NCI-H146 (cell line): Measurements from ENCODE around the gene PPIP5K1.
A peak's percentile ranks its signal among the peaks of the same experiment; 100 is the strongest.
"Not testable (repeated sequence)": the region's sequence is repeated elsewhere in the genome, so short reads cannot be mapped to it uniquely, and the experiment has no call there.

Experiments used
- DNase-seq: peaks from one replicate; lab custom pipeline; 2025; lab: John Stamatoyannopoulos, UW

The PPIP5K1 gene

GRCh38 chr15:43589778-43590466 is at the start of gene PPIP5K1:
Gene PPIP5K1, minus strand, starts transcription at chr15:43590208. Its CDS starts 5,704 bp downstream, at chr15:43584504.
- not testable (repeated sequence) for DNase-seq

- DNase-seq: not testable (repeated sequence)
Observed at GRCh38 chr15:43638464-43639204, 48.6 kb upstream of the PPIP5K1 start.

- DNase-seq: not testable (repeated sequence)
Observed at GRCh38 chr15:43626937-43627336, 36.9 kb upstream of the PPIP5K1 start.

- no peak for DNase-seq
Observed at GRCh38 chr15:43625106-43625505, 35.1 kb upstream of the PPIP5K1 start.

- DNase-seq: peak; percentile 42
Observed at GRCh38 chr15:43622068-43622799, 32.2 kb upstream of the PPIP5K1 start.

- not testable (repeated sequence) for DNase-seq
Observed at GRCh38 chr15:43618700-43619099, 28.7 kb upstream of the PPIP5K1 start, which contains the start of gene STRC. Gene STRC, minus strand, starts transcription at chr15:43618800. Its CDS starts 78 bp downstream, at chr15:43618722.

GRCh38 chr15:43617750-43618149 is 27.7 kb upstream of the PPIP5K1 start:
- not testable (repeated sequence) for DNase-seq

- DNase-seq: not testable (repeated sequence)
Observed at GRCh38 chr15:43602233-43602632, 12.2 kb upstream of the PPIP5K1 start.

- not testable (repeated sequence) for DNase-seq
Observed at GRCh38 chr15:43600200-43600599, 10.2 kb upstream of the PPIP5K1 start.

GRCh38 chr15:43599131-43599530 is 9.1 kb upstream of the PPIP5K1 start:
- DNase-seq: not testable (repeated sequence)

- DNase-seq: not testable (repeated sequence)
Observed at GRCh38 chr15:43593328-43594190, 3.6 kb upstream of the PPIP5K1 start, which contains the start of gene CKMT1B. Gene CKMT1B, plus strand, starts transcription at chr15:43594027. Its CDS starts 192 bp downstream, at chr15:43594219.

- DNase-seq: not testable (repeated sequence)
Observed at GRCh38 chr15:43592841-43593240, 2.8 kb upstream of the PPIP5K1 start.

GRCh38 chr15:43574607-43575006 is 15.4 kb downstream of the PPIP5K1 start:
- not testable (repeated sequence) for DNase-seq

- DNase-seq: not testable (repeated sequence)
Observed at GRCh38 chr15:43566615-43567014, 23.4 kb downstream of the PPIP5K1 start.

GRCh38 chr15:43563793-43564192 is 26.2 kb downstream of the PPIP5K1 start:
- DNase-seq: not testable (repeated sequence)

GRCh38 chr15:43562753-43563152 is 27.3 kb downstream of the PPIP5K1 start:
- not testable (repeated sequence) for DNase-seq

- DNase-seq: no peak
Observed at GRCh38 chr15:43552986-43553385, 37.0 kb downstream of the PPIP5K1 start.

GRCh38 chr15:43552256-43552655 is 37.8 kb downstream of the PPIP5K1 start:
- no peak for DNase-seq

- no peak for DNase-seq
Observed at GRCh38 chr15:43550527-43551363, 39.3 kb downstream of the PPIP5K1 start.

- no peak for DNase-seq
Observed at GRCh38 chr15:43547539-43547938, 42.5 kb downstream of the PPIP5K1 start.
